Measurements from ENCODE around the gene TTC7B.
"Not testable (repeated sequence)": the region's sequence is repeated elsewhere in the genome, so short reads cannot be mapped to it uniquely, and the experiment has no call there.

Gene TTC7B

GRCh38 chr14:90831821-90832220 is 15.6 kb upstream of the TTC7B start:
- DNase-seq (ENCODE audit: low read depth, low spot score): no peak

- DNase-seq (ENCODE audit: low read depth, low spot score): no peak
Observed at GRCh38 chr14:90830931-90831701, 14.9 kb upstream of the TTC7B start.

- no peak for DNase-seq (ENCODE audit: low read depth, low spot score)
Observed at GRCh38 chr14:90829677-90830076, 13.4 kb upstream of the TTC7B start.

- DNase-seq (ENCODE audit: low read depth, low spot score): no peak
Observed at GRCh38 chr14:90828642-90829487, 12.6 kb upstream of the TTC7B start.

- DNase-seq (ENCODE audit: low read depth, low spot score): peak; percentile 55
Observed at GRCh38 chr14:90827919-90828610, 11.8 kb upstream of the TTC7B start.

- not testable (repeated sequence) for DNase-seq (ENCODE audit: low read depth, low spot score)
Observed at GRCh38 chr14:90823542-90823941, 7.3 kb upstream of the TTC7B start.

GRCh38 chr14:90820958-90821357 is 4.7 kb upstream of the TTC7B start:
- no peak for DNase-seq (ENCODE audit: low read depth, low spot score)

GRCh38 chr14:90819734-90820393 is 3.6 kb upstream of the TTC7B start:
- DNase-seq (ENCODE audit: low read depth, low spot score): no peak

- DNase-seq (ENCODE audit: low read depth, low spot score): no peak
Observed at GRCh38 chr14:90818715-90819114, 2.5 kb upstream of the TTC7B start.

GRCh38 chr14:90816681-90817436 is 629 bp upstream of the TTC7B start:
- no peak for DNase-seq (ENCODE audit: low read depth, low spot score)

GRCh38 chr14:90815572-90815821 is 733 bp downstream of the TTC7B start:
- no peak for DNase-seq (ENCODE audit: low read depth, low spot score)

- no peak for DNase-seq (ENCODE audit: low read depth, low spot score)
Observed at GRCh38 chr14:90814806-90815571, 1.2 kb downstream of the TTC7B start.

GRCh38 chr14:90813442-90813841 is 2.8 kb downstream of the TTC7B start:
- no peak for DNase-seq (ENCODE audit: low read depth, low spot score)

- no peak for DNase-seq (ENCODE audit: low read depth, low spot score)
Observed at GRCh38 chr14:90812109-90812508, 4.1 kb downstream of the TTC7B start.

GRCh38 chr14:90811641-90812040 is 4.6 kb downstream of the TTC7B start:
- no peak for DNase-seq (ENCODE audit: low read depth, low spot score)

- no peak for DNase-seq (ENCODE audit: low read depth, low spot score)
Observed at GRCh38 chr14:90810806-90811205, 5.4 kb downstream of the TTC7B start.

- no peak for DNase-seq (ENCODE audit: low read depth, low spot score)
Observed at GRCh38 chr14:90809530-90810312, 6.5 kb downstream of the TTC7B start.

- DNase-seq (ENCODE audit: low read depth, low spot score): no peak
Observed at GRCh38 chr14:90808759-90809529, 7.3 kb downstream of the TTC7B start.

GRCh38 chr14:90807060-90807459 is 9.2 kb downstream of the TTC7B start:
- DNase-seq (ENCODE audit: low read depth, low spot score): no peak
